ENCODE measurements around the gene ANO2.

Gene ANO2

GRCh38 chr12:5718073-5718472 is 227.0 kb downstream of the ANO2 start:
- H3K27ac ChIP-seq (ENCODE audit: low read depth, low read length), result no peak overlapping the region
- H3K36me3 ChIP-seq (ENCODE audit: insufficient read depth, low read length), result no peaks in the 10 kb centered on the region
- H3K9me3 ChIP-seq (ENCODE audit: insufficient read depth, low read depth, low read length), result no peaks in the 10 kb centered on the region
- H3K27me3 ChIP-seq (ENCODE audit: insufficient read depth, low read length), result no peaks in the 10 kb centered on the region
- H3K9ac ChIP-seq (ENCODE audit: low read depth, low read length), result no peak overlapping the region
- H3K4me3 ChIP-seq (ENCODE audit: low read length), result no peak overlapping the region
- WGBS, result 94% methylated on average over 5 of the region's 5 CpGs
- no peaks in the 10 kb centered on the region; the same call in 1 of the 2 replicates for H3K4me1 ChIP-seq (ENCODE audit: insufficient read depth, low read length)

- 93% methylated on average over 3 of the region's 3 CpGs for WGBS
- H3K36me3 ChIP-seq (ENCODE audit: insufficient read depth, low read length), result no peaks in the 10 kb centered on the region
- H3K9me3 ChIP-seq (ENCODE audit: insufficient read depth, low read depth, low read length), result no peaks in the 10 kb centered on the region
- H3K4me1 ChIP-seq (ENCODE audit: insufficient read depth, low read length), result no peaks in the 10 kb centered on the region
- H3K4me3 ChIP-seq (ENCODE audit: low read length), result no peak overlapping the region
- H3K27ac ChIP-seq (ENCODE audit: low read depth, low read length), result no peak overlapping the region
- H3K27me3 ChIP-seq (ENCODE audit: insufficient read depth, low read length), result no peaks in the 10 kb centered on the region
- H3K9ac ChIP-seq (ENCODE audit: low read depth, low read length), result no peak overlapping the region
Measured at GRCh38 chr12:5716976-5717375, 228.1 kb downstream of the ANO2 start.

GRCh38 chr12:5716201-5716600 is 228.9 kb downstream of the ANO2 start:
- Histone ChIP-seq H3K9ac (ENCODE audit: low read depth, low read length) (no peak overlapping the region), H3K4me1 (ENCODE audit: insufficient read depth, low read length) (no peaks in the 10 kb centered on the region), H3K27me3 (ENCODE audit: insufficient read depth, low read length) (no peaks in the 10 kb centered on the region), H3K36me3 (ENCODE audit: insufficient read depth, low read length) (no peaks in the 10 kb centered on the region), H3K4me3 (ENCODE audit: low read length) (no peak overlapping the region), H3K27ac (ENCODE audit: low read depth, low read length) (no peak overlapping the region), H3K9me3 (ENCODE audit: insufficient read depth, low read depth, low read length) (no peaks in the 10 kb centered on the region)
- WGBS, result 92% methylated on average over 1 of the region's 1 CpG

- H3K27ac ChIP-seq (ENCODE audit: low read depth, low read length), result no peak overlapping the region
- H3K4me3 ChIP-seq (ENCODE audit: low read length), result no peak overlapping the region
- no peak overlapping the region for H3K9ac ChIP-seq (ENCODE audit: low read depth, low read length)
- H3K27me3 ChIP-seq (ENCODE audit: insufficient read depth, low read length), result no peaks in the 10 kb centered on the region
- no peaks in the 10 kb centered on the region for H3K9me3 ChIP-seq (ENCODE audit: insufficient read depth, low read depth, low read length)
- no peaks in the 10 kb centered on the region for H3K4me1 ChIP-seq (ENCODE audit: insufficient read depth, low read length)
- no peaks in the 10 kb centered on the region for H3K36me3 ChIP-seq (ENCODE audit: insufficient read depth, low read length)
- WGBS, result 96% methylated on average over 4 of the region's 4 CpGs
Measured at GRCh38 chr12:5715021-5715420, 230.0 kb downstream of the ANO2 start.

GRCh38 chr12:5713599-5714081 is 231.4 kb downstream of the ANO2 start:
- Histone ChIP-seq H3K4me3 (ENCODE audit: low read length) (no peak overlapping the region), H3K36me3 (ENCODE audit: insufficient read depth, low read length) (no peaks in the 10 kb centered on the region), H3K27me3 (ENCODE audit: insufficient read depth, low read length) (no peaks in the 10 kb centered on the region), H3K4me1 (ENCODE audit: insufficient read depth, low read length) (no peaks in the 10 kb centered on the region), H3K27ac (ENCODE audit: low read depth, low read length) (no peak overlapping the region), H3K9me3 (ENCODE audit: insufficient read depth, low read depth, low read length) (no peaks in the 10 kb centered on the region), H3K9ac (ENCODE audit: low read depth, low read length) (no peak overlapping the region)
- WGBS, result 94% methylated on average over 6 of the region's 6 CpGs

- 95% methylated on average over 1 of the region's 1 CpG for WGBS
- Histone ChIP-seq H3K4me1 (ENCODE audit: insufficient read depth, low read length) (no peaks in the 10 kb centered on the region), H3K9me3 (ENCODE audit: insufficient read depth, low read depth, low read length) (no peaks in the 10 kb centered on the region), H3K4me3 (ENCODE audit: low read length) (no peak overlapping the region), H3K27ac (ENCODE audit: low read depth, low read length) (no peak overlapping the region), H3K27me3 (ENCODE audit: insufficient read depth, low read length) (no peaks in the 10 kb centered on the region), H3K36me3 (ENCODE audit: insufficient read depth, low read length) (no peaks in the 10 kb centered on the region), H3K9ac (ENCODE audit: low read depth, low read length) (no peak overlapping the region)
Measured at GRCh38 chr12:5710260-5710878, 234.7 kb downstream of the ANO2 start.

GRCh38 chr12:5708371-5708770 is 236.7 kb downstream of the ANO2 start:
- no peaks in the 10 kb centered on the region for H3K36me3 ChIP-seq (ENCODE audit: insufficient read depth, low read length)

GRCh38 chr12:5706247-5706646 is 238.8 kb downstream of the ANO2 start:
- H3K9me3 ChIP-seq (ENCODE audit: insufficient read depth, low read depth, low read length), result peaks cover 4% of the 10 kb centered on the region; the same call in 1 of the 2 replicates
- no peak overlapping the region for H3K9ac ChIP-seq (ENCODE audit: low read depth, low read length)
- no peaks in the 10 kb centered on the region for H3K27me3 ChIP-seq (ENCODE audit: insufficient read depth, low read length)
- WGBS, result 93% methylated on average over 4 of the region's 4 CpGs
- H3K27ac ChIP-seq (ENCODE audit: low read depth, low read length), result no peak overlapping the region
- H3K36me3 ChIP-seq (ENCODE audit: insufficient read depth, low read length), result no peaks in the 10 kb centered on the region
- no peak overlapping the region for H3K4me3 ChIP-seq (ENCODE audit: low read length)
- no peaks in the 10 kb centered on the region for H3K4me1 ChIP-seq (ENCODE audit: insufficient read depth, low read length)

More at GRCh38 chr12:5708371-5708770, 236.7 kb downstream of the ANO2 start:
- no peaks in the 10 kb centered on the region for H3K4me1 ChIP-seq (ENCODE audit: insufficient read depth, low read length)
- no peak overlapping the region for H3K9ac ChIP-seq (ENCODE audit: low read depth, low read length)
- H3K9me3 ChIP-seq (ENCODE audit: insufficient read depth, low read depth, low read length), result no peaks in the 10 kb centered on the region
- no peak overlapping the region for H3K27ac ChIP-seq (ENCODE audit: low read depth, low read length)
- H3K27me3 ChIP-seq (ENCODE audit: insufficient read depth, low read length), result no peaks in the 10 kb centered on the region
- H3K4me3 ChIP-seq (ENCODE audit: low read length), result no peak overlapping the region

- Histone ChIP-seq H3K9ac (ENCODE audit: low read depth, low read length) (no peak overlapping the region), H3K4me1 (ENCODE audit: insufficient read depth, low read length) (no peaks in the 10 kb centered on the region), H3K27me3 (ENCODE audit: insufficient read depth, low read length) (no peaks in the 10 kb centered on the region), H3K27ac (ENCODE audit: low read depth, low read length) (no peak overlapping the region), H3K4me3 (ENCODE audit: low read length) (no peak overlapping the region), H3K9me3 (ENCODE audit: insufficient read depth, low read depth, low read length) (peaks cover 4% of the 10 kb centered on the region; the same call in 1 of the 2 replicates), H3K36me3 (ENCODE audit: insufficient read depth, low read length) (no peaks in the 10 kb centered on the region)
- WGBS, result 93% methylated on average over 9 of the region's 9 CpGs
Measured at GRCh38 chr12:5705791-5706190, 239.3 kb downstream of the ANO2 start.

GRCh38 chr12:5694759-5695409 is 250.2 kb downstream of the ANO2 start:
- H3K27me3 ChIP-seq (ENCODE audit: insufficient read depth, low read length), result no peaks in the 10 kb centered on the region

GRCh38 chr12:5692850-5693249 is 252.2 kb downstream of the ANO2 start:
- no peaks in the 10 kb centered on the region for H3K36me3 ChIP-seq (ENCODE audit: insufficient read depth, low read length)
- H3K4me3 ChIP-seq (ENCODE audit: low read length), result no peak overlapping the region
- H3K27ac ChIP-seq (ENCODE audit: low read depth, low read length), result no peak overlapping the region
- no peaks in the 10 kb centered on the region for H3K27me3 ChIP-seq (ENCODE audit: insufficient read depth, low read length)
- H3K9me3 ChIP-seq (ENCODE audit: insufficient read depth, low read depth, low read length), result peaks cover 17% of the 10 kb centered on the region
- no peak overlapping the region for H3K9ac ChIP-seq (ENCODE audit: low read depth, low read length)
- H3K4me1 ChIP-seq (ENCODE audit: insufficient read depth, low read length), result no peaks in the 10 kb centered on the region
- 98% methylated on average over 7 of the region's 7 CpGs for WGBS

More at GRCh38 chr12:5694759-5695409, 250.2 kb downstream of the ANO2 start:
- no peaks in the 10 kb centered on the region for H3K36me3 ChIP-seq (ENCODE audit: insufficient read depth, low read length)
- WGBS, result 83% methylated on average over 6 of the region's 6 CpGs
- H3K9ac ChIP-seq (ENCODE audit: low read depth, low read length), result no peak overlapping the region
- peaks cover 17% of the 10 kb centered on the region for H3K9me3 ChIP-seq (ENCODE audit: insufficient read depth, low read depth, low read length)
- H3K4me1 ChIP-seq (ENCODE audit: insufficient read depth, low read length), result no peaks in the 10 kb centered on the region
- no peak overlapping the region for H3K4me3 ChIP-seq (ENCODE audit: low read length)
- H3K27ac ChIP-seq (ENCODE audit: low read depth, low read length), result no peak overlapping the region

Data from HUES64 (cell line).